Esophagus squamous epithelium (tissue), 4 donors: Measurements from ENCODE around the gene CD109.

ENCODE experiments used
- POLR2A ChIP-seq, 4 donors: fragments of 450-650 bp; IDR thresholded peaks; one replicate each; pipeline ENCODE4 v1.6.1; 2017; ENCODE audit warnings: antibody characterized with exemption in 4 of 4, mild to moderate bottlenecking in 4 of 4, moderate library complexity in 3 of 4
- TF ChIP-seq, protein P1 (sequence below), 6 experiments: fragments of 450-650 bp in 4 of 6; fragments of 200-600 bp in 2 of 6; sonication (generic) in 2 of 6; IDR thresholded peaks; one replicate each; pipeline ENCODE4 v1.5.1; 2016 to 2019; ENCODE audit warnings: antibody characterized with exemption in 6 of 6, mild to moderate bottlenecking in 4 of 6, moderate library complexity in 4 of 6

DNA sequence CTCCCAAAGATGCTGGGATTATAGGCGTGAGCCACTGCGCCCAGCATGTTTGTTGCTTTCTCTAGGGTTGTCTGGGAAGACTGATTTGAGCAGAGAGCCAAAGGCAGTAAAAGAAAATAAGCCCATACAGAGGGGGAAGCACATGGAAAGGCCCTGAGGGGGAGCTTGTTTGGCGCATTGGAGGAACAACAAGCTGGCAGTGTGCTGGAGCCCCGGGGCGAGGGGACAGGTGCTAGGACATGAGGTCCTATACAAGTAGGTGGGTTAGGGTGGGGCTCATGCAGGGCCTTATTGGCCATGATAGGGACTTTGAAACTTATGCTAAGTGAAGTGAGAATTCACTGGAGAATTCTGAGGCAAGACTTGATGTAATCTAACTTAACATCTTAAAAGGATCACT, 35.3 kb downstream of the CD109 start:
- TF ChIP-seq, protein P1, sequence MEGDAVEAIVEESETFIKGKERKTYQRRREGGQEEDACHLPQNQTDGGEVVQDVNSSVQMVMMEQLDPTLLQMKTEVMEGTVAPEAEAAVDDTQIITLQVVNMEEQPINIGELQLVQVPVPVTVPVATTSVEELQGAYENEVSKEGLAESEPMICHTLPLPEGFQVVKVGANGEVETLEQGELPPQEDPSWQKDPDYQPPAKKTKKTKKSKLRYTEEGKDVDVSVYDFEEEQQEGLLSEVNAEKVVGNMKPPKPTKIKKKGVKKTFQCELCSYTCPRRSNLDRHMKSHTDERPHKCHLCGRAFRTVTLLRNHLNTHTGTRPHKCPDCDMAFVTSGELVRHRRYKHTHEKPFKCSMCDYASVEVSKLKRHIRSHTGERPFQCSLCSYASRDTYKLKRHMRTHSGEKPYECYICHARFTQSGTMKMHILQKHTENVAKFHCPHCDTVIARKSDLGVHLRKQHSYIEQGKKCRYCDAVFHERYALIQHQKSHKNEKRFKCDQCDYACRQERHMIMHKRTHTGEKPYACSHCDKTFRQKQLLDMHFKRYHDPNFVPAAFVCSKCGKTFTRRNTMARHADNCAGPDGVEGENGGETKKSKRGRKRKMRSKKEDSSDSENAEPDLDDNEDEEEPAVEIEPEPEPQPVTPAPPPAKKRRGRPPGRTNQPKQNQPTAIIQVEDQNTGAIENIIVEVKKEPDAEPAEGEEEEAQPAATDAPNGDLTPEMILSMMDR (IDR thresholded peaks at IDR 0.05), result no peak
- no peak for TF ChIP-seq POLR2A (IDR thresholded peaks at IDR 0.05)
